Keratinocyte (primary cell): Measurements from ENCODE around the gene SYT1. TPM values are rescaled to one million over a fixed set of nuclear protein-coding genes. Genes with fewer than 3 reads are reported as not detected.

Experiments used
- DNase-seq: peaks from one replicate; pipeline ENCODE4 v3.0.0-alpha.2; 2011; ENCODE audit warnings: low read depth, missing footprints, low spot score
- FAIRE-seq: peaks from 2 replicates; lab custom pipeline; 2011; peaks lifted over from hg19 to GRCh38; lab: Jason Lieb, UNC
- H2AFZ ChIP-seq: 2 replicates; pipeline ENCODE4 v1.6.0; 2012; ENCODE audit warnings: low read length, control low read depth, inconsistent platforms; ENCODE audit not compliant: control insufficient read depth
- H3K27ac ChIP-seq: 2 replicates; pipeline ENCODE4 v1.5.1; 2011; ENCODE audit warnings: low read length; ENCODE audit not compliant: control insufficient read depth, insufficient read depth
- H3K27me3 ChIP-seq: 3 replicates; pipeline ENCODE4 v1.6.0; 2011; ENCODE audit warnings: low read length; ENCODE audit not compliant: control insufficient read depth, insufficient read depth; ENCODE audit errors: extremely low read depth
- H3K36me3 ChIP-seq, 2 experiments: 2 replicates in 1 of 2; 3 replicates in 1 of 2; pipeline ENCODE4 v1.5.1; 2011; ENCODE audit warnings: low read length in 2 of 2, mild to moderate bottlenecking in 1 of 2; ENCODE audit not compliant: control insufficient read depth in 2 of 2, insufficient read depth in 2 of 2; ENCODE audit errors: extremely low read depth in 1 of 2
- H3K4me1 ChIP-seq: 3 replicates; pipeline ENCODE4 v1.5.1; 2011; ENCODE audit warnings: low read length; ENCODE audit not compliant: control insufficient read depth, insufficient read depth; ENCODE audit errors: extremely low read depth
- H3K4me2 ChIP-seq: 3 replicates; pipeline ENCODE4 v1.6.0; 2011; ENCODE audit warnings: low read depth, low read length; ENCODE audit not compliant: control insufficient read depth, insufficient read depth; ENCODE audit errors: extremely low read depth
- H3K4me3 ChIP-seq, 3 experiments: fragments of 200-600 bp in 1 of 3; sonication (generic) in 1 of 3; 2 replicates in 2 of 3; 3 replicates in 1 of 3; pipeline ENCODE4 v1.5.1; 2011 to 2016; ENCODE audit warnings: low read length in 3 of 3, mild to moderate bottlenecking in 3 of 3, control low read depth in 2 of 3, inconsistent platforms in 1 of 3, low read depth in 1 of 3, mixed read lengths in 1 of 3, mixed run types in 1 of 3, moderate library complexity in 1 of 3; ENCODE audit not compliant: control insufficient read depth in 2 of 3, insufficient read depth in 2 of 3; ENCODE audit errors: extremely low read depth in 1 of 3
- H3K79me2 ChIP-seq: 2 replicates; pipeline ENCODE4 v1.6.0; 2012; ENCODE audit warnings: low read length; ENCODE audit not compliant: control insufficient read depth, insufficient read depth
- H3K9ac ChIP-seq: 3 replicates; pipeline ENCODE4 v1.6.0; 2011; ENCODE audit warnings: low read length; ENCODE audit not compliant: control insufficient read depth, insufficient read depth; ENCODE audit errors: extremely low read depth
- H3K9me1 ChIP-seq: 3 replicates; pipeline ENCODE4 v1.6.0; 2011; ENCODE audit warnings: low read length; ENCODE audit not compliant: control insufficient read depth, insufficient read depth; ENCODE audit errors: extremely low read depth
- H3K9me3 ChIP-seq: 2 replicates; pipeline ENCODE4 v1.5.1; 2012; ENCODE audit warnings: low read depth, low read length; ENCODE audit not compliant: control insufficient read depth
- H4K20me1 ChIP-seq: 3 replicates; pipeline ENCODE4 v1.6.0; 2011; ENCODE audit warnings: low read length; ENCODE audit not compliant: control insufficient read depth, insufficient read depth; ENCODE audit errors: extremely low read depth
- EZH2 ChIP-seq: IDR thresholded peaks from one replicate; pipeline ENCODE4 v1.6.1; 2012; ENCODE audit warnings: inconsistent platforms, mild to moderate bottlenecking, low read length, moderate library complexity
- dilution Hi-C: fragments of 300-500 bp; cut with MboI; formaldehyde crosslinking; loops from one replicate; pipeline ENCODE4 v1.7.0; 2020; ENCODE audit warnings: low sequenced_read_pairs; ENCODE audit not compliant: extremely low pct_ligation_motif_present
- polyA plus RNA-seq, 5 experiments: library from polyadenylated mRNA; depleted of rRNA in 3 of 5; stranded (reverse) in 3 of 5; stranded (forward) in 1 of 5; unstranded in 1 of 5; fragments of >200 nt; gene quantifications; 1 replicate in 1 of 5; 2 replicates in 3 of 5; 3 replicates in 1 of 5; pipeline versions ENCODE4 v1.2.1 to v1.2.3, GENCODE V29; 2011 to 2012; ENCODE audit warnings: missing spikeins in 2 of 5, low read depth in 1 of 5, low replicate concordance in 1 of 5
- TF ChIP-seq, protein P1 (sequence below), 3 experiments: IDR thresholded peaks in 1 of 3; conservative IDR thresholded peaks in 1 of 3; optimal IDR thresholded peaks in 1 of 3; 2 replicates in 2 of 3; 3 replicates in 1 of 3; pipeline versions ENCODE3 to v1.5.1; 2011; ENCODE audit warnings: low read length in 3 of 3, mild to moderate bottlenecking in 3 of 3, moderate library complexity in 2 of 3, control low read depth in 1 of 3, inconsistent platforms in 1 of 3; ENCODE audit not compliant: insufficient read depth in 2 of 3; ENCODE audit errors: extremely low read depth in 1 of 3

The SYT1 gene
- polyA plus RNA-seq, 1 donor (not counting 4 experiments of a cell fraction or from before 2014, with no cell fraction given) = 6.1 TPM

DNA sequence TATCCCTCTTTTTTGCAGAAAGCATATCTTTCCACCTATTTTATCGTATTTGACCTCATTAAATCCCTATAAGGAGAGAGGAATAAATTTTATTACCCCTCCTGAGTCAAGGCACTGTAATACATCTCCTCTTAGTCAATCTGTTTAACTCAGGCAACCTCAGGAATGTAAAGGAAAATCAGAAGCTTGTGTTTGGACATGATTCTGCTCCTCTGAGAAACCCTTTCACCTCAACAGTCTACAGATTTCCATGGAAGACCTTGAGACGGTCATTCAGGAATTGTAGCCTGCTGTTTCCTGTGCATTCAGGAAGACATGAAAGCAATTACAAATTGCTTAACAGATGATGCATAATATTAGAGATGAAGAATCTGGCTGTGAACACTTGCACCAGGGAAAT, 465.4 kb downstream of the SYT1 start:
- H3K4me1 ChIP-seq = no peaks in the 10 kb centered on the region
- no peak overlapping the region for H3K4me2 ChIP-seq
- no peaks in the 10 kb centered on the region for H3K27me3 ChIP-seq
- no peaks in the 10 kb centered on the region for H4K20me1 ChIP-seq
- H3K79me2 ChIP-seq = no peaks in the 10 kb centered on the region
- FAIRE-seq (no peak), DNase-seq (no peak)
- dilution Hi-C loops = no loop called here
- no peak overlapping the region for H3K4me3 ChIP-seq
- no peaks in the 10 kb centered on the region for H3K9me3 ChIP-seq
- H3K9me1 ChIP-seq = no peaks in the 10 kb centered on the region
- TF ChIP-seq, protein P1, sequence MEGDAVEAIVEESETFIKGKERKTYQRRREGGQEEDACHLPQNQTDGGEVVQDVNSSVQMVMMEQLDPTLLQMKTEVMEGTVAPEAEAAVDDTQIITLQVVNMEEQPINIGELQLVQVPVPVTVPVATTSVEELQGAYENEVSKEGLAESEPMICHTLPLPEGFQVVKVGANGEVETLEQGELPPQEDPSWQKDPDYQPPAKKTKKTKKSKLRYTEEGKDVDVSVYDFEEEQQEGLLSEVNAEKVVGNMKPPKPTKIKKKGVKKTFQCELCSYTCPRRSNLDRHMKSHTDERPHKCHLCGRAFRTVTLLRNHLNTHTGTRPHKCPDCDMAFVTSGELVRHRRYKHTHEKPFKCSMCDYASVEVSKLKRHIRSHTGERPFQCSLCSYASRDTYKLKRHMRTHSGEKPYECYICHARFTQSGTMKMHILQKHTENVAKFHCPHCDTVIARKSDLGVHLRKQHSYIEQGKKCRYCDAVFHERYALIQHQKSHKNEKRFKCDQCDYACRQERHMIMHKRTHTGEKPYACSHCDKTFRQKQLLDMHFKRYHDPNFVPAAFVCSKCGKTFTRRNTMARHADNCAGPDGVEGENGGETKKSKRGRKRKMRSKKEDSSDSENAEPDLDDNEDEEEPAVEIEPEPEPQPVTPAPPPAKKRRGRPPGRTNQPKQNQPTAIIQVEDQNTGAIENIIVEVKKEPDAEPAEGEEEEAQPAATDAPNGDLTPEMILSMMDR (optimal IDR thresholded peaks at IDR 0.05 in 1 of 3, IDR thresholded peaks at IDR 0.05 in 1 of 3, conservative IDR thresholded peaks at IDR 0.05 in 1 of 3; ENCODE audit: extremely low read depth in 1 of 3, insufficient read depth in 2 of 3, low read length in 3 of 3) = no peak
- TF ChIP-seq EZH2 = no peak
- H2AFZ ChIP-seq = no peak overlapping the region
- no peaks in the 10 kb centered on the region for H3K36me3 ChIP-seq
- no peak overlapping the region for H3K9ac ChIP-seq
- no peak overlapping the region for H3K27ac ChIP-seq

DNA sequence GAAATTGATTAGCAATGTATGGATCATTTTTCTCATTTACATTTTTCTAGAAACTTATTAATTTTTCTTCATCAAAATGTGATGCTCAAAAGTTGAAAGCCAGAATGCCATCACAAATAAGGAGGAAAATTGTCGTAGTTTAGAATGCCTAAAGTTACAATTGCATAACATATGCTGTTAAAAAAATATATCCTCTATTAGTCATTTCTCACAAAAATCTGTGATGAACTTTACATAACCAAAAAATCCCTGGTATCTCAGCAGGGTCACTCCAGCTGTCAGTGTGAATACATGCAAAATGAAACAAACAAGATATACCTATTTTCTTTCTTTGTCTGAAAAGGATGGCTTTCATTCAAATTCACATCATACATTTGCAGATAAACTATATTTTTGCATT, 467.3 kb downstream of the SYT1 start:
- TF ChIP-seq, protein P1 (optimal IDR thresholded peaks at IDR 0.05 in 1 of 3, IDR thresholded peaks at IDR 0.05 in 1 of 3, conservative IDR thresholded peaks at IDR 0.05 in 1 of 3; ENCODE audit: extremely low read depth in 1 of 3, insufficient read depth in 2 of 3, low read length in 3 of 3) = no peak
- TF ChIP-seq EZH2 = no peak
- no peak for DNase-seq

More for the DNA sequence above, 467.3 kb downstream of the SYT1 start:
- no peak overlapping the region for H3K9ac ChIP-seq
- no peaks in the 10 kb centered on the region for H4K20me1 ChIP-seq
- no peak overlapping the region for H3K27ac ChIP-seq
- no peak overlapping the region for H2AFZ ChIP-seq
- no peak overlapping the region for H3K4me2 ChIP-seq
- no peaks in the 10 kb centered on the region for H3K9me3 ChIP-seq
- dilution Hi-C loops = no loop called here
- no peaks in the 10 kb centered on the region for H3K9me1 ChIP-seq
- H3K36me3 ChIP-seq = no peaks in the 10 kb centered on the region
- H3K4me1 ChIP-seq = no peaks in the 10 kb centered on the region
- no peaks in the 10 kb centered on the region for H3K27me3 ChIP-seq
- H3K4me3 ChIP-seq = no peak overlapping the region
- no peaks in the 10 kb centered on the region for H3K79me2 ChIP-seq
- no peak for FAIRE-seq
